Measurements from ENCODE around the gene MEI1.

GRCh38 chr22:41781507-41781906 lies 82.2 kb downstream of the MEI1 start:
- TF ChIP-seq, protein P1, sequence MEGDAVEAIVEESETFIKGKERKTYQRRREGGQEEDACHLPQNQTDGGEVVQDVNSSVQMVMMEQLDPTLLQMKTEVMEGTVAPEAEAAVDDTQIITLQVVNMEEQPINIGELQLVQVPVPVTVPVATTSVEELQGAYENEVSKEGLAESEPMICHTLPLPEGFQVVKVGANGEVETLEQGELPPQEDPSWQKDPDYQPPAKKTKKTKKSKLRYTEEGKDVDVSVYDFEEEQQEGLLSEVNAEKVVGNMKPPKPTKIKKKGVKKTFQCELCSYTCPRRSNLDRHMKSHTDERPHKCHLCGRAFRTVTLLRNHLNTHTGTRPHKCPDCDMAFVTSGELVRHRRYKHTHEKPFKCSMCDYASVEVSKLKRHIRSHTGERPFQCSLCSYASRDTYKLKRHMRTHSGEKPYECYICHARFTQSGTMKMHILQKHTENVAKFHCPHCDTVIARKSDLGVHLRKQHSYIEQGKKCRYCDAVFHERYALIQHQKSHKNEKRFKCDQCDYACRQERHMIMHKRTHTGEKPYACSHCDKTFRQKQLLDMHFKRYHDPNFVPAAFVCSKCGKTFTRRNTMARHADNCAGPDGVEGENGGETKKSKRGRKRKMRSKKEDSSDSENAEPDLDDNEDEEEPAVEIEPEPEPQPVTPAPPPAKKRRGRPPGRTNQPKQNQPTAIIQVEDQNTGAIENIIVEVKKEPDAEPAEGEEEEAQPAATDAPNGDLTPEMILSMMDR (IDR thresholded peaks at IDR 0.05): no peak
- no peak for TF ChIP-seq POLR2A (IDR thresholded peaks at IDR 0.05)
